GM15510 (cell line): ENCODE results near the gene MTMR12.

Experiments
- POLR2A ChIP-seq: IDR thresholded peaks from 3 replicates; pipeline ENCODE4 v1.6.1; 2011; ENCODE audit warnings: borderline replicate concordance; ENCODE audit not compliant: insufficient read length; ENCODE audit errors: extremely low read depth

The MTMR12 gene

GRCh38 chr5:32270178-32270577 is 42.6 kb downstream of the MTMR12 start:
- no peak for TF ChIP-seq POLR2A

- no peak for TF ChIP-seq POLR2A
Measured at GRCh38 chr5:32265902-32266301, 46.8 kb downstream of the MTMR12 start.

GRCh38 chr5:32264957-32265572 is 47.7 kb downstream of the MTMR12 start:
- no peak for TF ChIP-seq POLR2A

GRCh38 chr5:32263684-32264083 is 49.1 kb downstream of the MTMR12 start:
- no peak for TF ChIP-seq POLR2A

DNA sequence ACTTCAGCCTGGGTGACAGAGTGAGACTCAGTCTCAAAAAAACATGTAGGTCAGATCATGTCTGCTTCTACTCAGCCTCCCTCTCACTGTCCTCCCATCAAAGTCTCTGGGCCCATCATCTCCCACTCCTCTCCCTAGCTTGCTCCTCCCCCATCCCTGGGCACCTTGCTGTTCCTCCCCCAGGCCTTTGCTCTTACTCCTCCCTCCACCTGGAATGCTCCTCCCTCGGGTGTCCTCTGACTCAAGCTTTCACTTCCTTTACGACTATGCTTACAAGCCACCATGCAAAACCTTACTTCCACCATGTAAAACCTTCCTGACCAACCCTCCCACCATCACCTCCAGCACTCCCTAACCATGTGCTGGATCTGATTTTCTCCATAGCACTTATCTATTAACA is 51.5 kb downstream of the MTMR12 start:
- TF ChIP-seq POLR2A: no peak

GRCh38 chr5:32259033-32259432 is 53.7 kb downstream of the MTMR12 start:
- no peak for TF ChIP-seq POLR2A

DNA sequence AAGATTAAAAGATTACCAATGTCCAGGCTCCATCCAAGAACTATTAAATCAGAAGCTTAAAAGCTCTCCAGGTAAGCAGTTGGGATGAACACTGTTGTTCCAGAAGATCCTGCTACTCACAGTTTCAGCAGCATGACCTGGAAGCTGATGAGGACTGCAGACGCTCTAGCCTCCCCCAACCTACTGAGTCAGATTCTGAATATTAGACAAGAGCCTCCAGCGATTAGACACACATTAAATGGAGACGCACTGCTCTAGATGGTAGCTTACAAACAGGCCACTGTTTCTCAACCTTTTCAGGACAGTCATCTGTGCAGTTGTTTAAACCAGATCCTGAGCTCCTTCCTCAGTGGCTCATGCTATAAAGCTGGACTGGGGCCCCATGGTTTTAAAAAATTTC is 54.3 kb downstream of the MTMR12 start:
- no peak for TF ChIP-seq POLR2A

DNA sequence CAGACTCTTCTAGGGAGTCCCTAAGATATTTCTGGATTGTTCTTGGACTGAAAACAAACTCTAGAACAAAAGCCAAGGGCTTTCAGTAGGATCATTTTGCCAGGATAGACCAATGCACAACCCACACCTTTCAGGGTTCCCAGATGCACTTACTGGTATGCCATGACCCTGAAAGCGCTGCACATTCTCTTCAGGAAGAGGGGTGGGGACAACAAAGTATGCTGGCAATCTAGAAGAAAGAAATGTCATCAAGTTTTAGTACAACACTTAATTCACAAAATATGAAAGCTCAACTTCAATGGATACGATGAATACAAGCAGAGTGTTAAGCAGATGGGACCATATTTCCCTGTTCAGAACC is 57.2 kb downstream of the MTMR12 start:
- no peak for TF ChIP-seq POLR2A

DNA sequence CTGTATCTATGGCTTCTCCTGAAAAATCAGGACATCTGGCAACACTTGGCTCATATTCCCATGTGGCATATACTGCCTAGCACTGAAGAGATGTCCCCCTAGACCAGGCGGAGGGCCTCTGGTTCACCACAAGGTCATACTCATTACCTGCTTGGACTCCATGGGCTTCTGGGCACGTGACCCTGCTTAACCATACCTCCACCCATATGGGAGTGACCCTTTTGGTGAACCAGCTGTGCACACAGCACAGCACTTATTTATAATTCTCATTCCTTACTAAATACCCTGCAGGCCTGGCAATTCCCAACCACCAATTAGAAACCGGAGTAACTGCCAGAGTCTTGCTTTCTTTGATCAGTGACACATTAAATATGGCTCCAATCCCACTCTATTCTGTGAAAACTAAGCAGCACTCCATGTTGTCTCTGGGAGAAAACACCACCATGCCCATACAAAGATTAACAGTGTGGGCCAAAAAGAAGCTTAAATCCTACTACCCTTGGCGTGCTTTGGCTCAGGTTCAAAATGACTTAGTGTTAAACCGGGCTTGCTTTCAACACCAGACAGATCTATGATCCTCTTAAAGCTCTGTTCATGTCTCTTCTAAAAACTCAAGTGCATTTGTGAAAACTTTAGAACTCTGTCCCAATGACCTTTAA is 57.7 kb downstream of the MTMR12 start:
- TF ChIP-seq POLR2A: no peak

GRCh38 chr5:32251871-32252458 is 60.8 kb downstream of the MTMR12 start:
- no peak for TF ChIP-seq POLR2A

DNA sequence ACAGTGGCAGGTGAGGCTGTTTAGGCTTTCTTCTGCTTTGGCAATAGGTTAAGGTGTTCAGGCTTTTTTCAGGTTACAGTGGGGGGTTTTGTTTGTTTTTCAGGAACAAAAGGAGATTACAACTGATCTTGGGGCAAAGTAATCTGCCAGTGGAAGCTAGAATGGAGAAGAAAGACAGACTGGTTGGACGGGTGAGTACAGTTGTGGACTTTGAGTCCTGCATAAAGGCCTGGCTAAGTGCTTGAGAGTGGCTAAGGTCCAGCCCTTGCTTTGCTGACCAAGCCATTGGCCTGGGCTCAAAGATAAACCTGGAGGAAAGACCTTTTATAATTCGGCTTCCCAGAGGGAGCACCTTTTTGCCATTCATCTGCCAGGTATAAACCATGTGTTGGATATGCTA is 63.1 kb downstream of the MTMR12 start:
- TF ChIP-seq POLR2A: no peak

- no peak for TF ChIP-seq POLR2A
Measured at GRCh38 chr5:32245742-32246141, 67.0 kb downstream of the MTMR12 start.

DNA sequence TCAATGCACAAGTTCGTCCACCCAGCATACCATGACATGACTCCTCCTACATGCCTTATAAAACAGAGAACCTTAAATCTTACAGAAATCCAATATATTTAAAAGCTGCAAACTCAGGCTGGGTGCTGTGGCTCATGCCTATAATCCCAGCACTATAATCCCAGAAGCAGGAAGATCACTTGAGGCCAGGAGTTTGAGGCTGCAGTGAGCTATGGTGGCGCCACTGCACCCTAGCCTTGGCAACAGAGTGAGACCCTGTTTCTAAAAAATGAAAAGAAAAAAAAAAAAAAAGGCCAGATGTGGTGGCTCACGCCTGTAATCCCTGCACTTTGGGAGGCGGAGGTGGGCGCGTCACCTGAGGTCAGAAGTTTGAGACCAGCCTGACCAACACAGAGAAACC is 68.7 kb downstream of the MTMR12 start:
- no peak for TF ChIP-seq POLR2A

DNA sequence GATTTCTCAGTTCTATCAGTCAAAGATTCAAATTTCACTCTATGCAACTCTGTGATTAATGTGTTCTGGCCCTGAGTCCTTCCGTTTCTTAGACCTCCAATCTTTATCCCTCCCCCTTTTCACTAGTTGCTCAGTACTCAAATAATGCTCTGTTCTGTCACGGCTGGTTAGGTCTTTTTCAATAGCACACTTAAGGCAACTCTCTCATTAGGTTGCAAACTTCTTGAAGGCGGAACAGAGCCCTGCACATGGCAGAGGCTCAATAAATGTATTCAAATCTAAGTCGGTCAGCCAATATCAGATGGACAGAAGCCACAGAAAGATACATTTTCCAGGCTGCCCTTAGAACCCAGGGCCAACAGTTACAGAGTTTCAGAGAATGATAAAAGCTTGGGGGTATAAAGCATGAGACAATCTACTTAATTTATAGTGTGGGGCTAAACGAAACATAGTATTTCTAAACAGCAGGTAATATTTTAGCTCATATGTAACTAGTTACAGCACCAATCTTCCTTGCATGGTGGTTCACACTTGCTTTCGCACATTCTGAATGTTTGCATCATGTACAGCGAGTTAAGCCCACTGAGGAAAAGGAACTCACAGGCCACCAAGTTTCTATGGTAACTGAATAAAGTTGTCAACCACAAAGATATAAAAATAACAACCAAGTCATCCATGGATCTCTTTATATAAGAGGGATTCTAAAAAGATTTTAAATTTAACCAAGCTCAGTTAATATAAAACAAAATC is 71.5 kb downstream of the MTMR12 start:
- no peak for TF ChIP-seq POLR2A

- no peak for TF ChIP-seq POLR2A
Measured at GRCh38 chr5:32239385-32239784, 73.4 kb downstream of the MTMR12 start.
